ENCODE results near the gene PRKCZ.
"Not testable (repeated sequence)": the region's sequence is repeated elsewhere in the genome, so short reads cannot be mapped to it uniquely, and the experiment has no call there.

PRKCZ gene

GRCh38 chr1:2135441-2135841 is 85.2 kb downstream of the PRKCZ start:
- DNase-seq (ENCODE audit: low read depth in 2 of 2): no peak

GRCh38 chr1:2135941-2136340 is 85.7 kb downstream of the PRKCZ start:
- DNase-seq (ENCODE audit: low read depth in 2 of 2): no peak

- DNase-seq (ENCODE audit: low read depth in 2 of 2): no peak
These were observed 86.4 kb downstream of the PRKCZ start for GRCh38 chr1:2136386-2137235.

- DNase-seq (ENCODE audit: low read depth in 2 of 2): no peak
These were observed 87.3 kb downstream of the PRKCZ start for GRCh38 chr1:2137257-2138121.

- DNase-seq (ENCODE audit: low read depth in 2 of 2): not testable (repeated sequence)
These were observed 88.9 kb downstream of the PRKCZ start for GRCh38 chr1:2139156-2139555.

GRCh38 chr1:2141025-2141424 is 90.8 kb downstream of the PRKCZ start:
- no peak for DNase-seq (ENCODE audit: low read depth in 2 of 2)

GRCh38 chr1:2143814-2144500 is 93.7 kb downstream of the PRKCZ start:
- no peak for DNase-seq (ENCODE audit: low read depth in 2 of 2)

- no peak for DNase-seq (ENCODE audit: low read depth in 2 of 2)
These were observed 94.4 kb downstream of the PRKCZ start for GRCh38 chr1:2144501-2145090.

- DNase-seq (ENCODE audit: low read depth in 2 of 2): no peak
These were observed 96.0 kb downstream of the PRKCZ start for GRCh38 chr1:2145946-2146835.

GRCh38 chr1:2146836-2147517 is 96.8 kb downstream of the PRKCZ start:
- DNase-seq (ENCODE audit: low read depth in 2 of 2): no peak

GRCh38 chr1:2147869-2148268 is 97.7 kb downstream of the PRKCZ start:
- DNase-seq (ENCODE audit: low read depth in 2 of 2): not testable (repeated sequence)

- no peak for DNase-seq (ENCODE audit: low read depth in 2 of 2)
These were observed 98.5 kb downstream of the PRKCZ start for GRCh38 chr1:2148691-2149090.

- DNase-seq (ENCODE audit: low read depth in 2 of 2): no peak
These were observed 100.6 kb downstream of the PRKCZ start for GRCh38 chr1:2150801-2151200.

- no peak for DNase-seq (ENCODE audit: low read depth in 2 of 2)
These were observed 101.0 kb downstream of the PRKCZ start for GRCh38 chr1:2151252-2151651.

- no peak for DNase-seq (ENCODE audit: low read depth in 2 of 2)
These were observed 101.7 kb downstream of the PRKCZ start for GRCh38 chr1:2151911-2152310.

GRCh38 chr1:2152954-2153353 is 102.7 kb downstream of the PRKCZ start:
- DNase-seq (ENCODE audit: low read depth in 2 of 2): no peak

- no peak for DNase-seq (ENCODE audit: low read depth in 2 of 2)
These were observed 103.8 kb downstream of the PRKCZ start for GRCh38 chr1:2154022-2154421.

- DNase-seq (ENCODE audit: low read depth in 2 of 2): no peak
These were observed 105.0 kb downstream of the PRKCZ start for GRCh38 chr1:2155147-2155598.

- no peak for DNase-seq (ENCODE audit: low read depth in 2 of 2)
These were observed 105.6 kb downstream of the PRKCZ start for GRCh38 chr1:2155788-2156187.

- DNase-seq (ENCODE audit: low read depth in 2 of 2): no peak
These were observed 106.7 kb downstream of the PRKCZ start for GRCh38 chr1:2156866-2157265.
